Stimulated activated CD4-positive, alpha-beta T cell treated with anti-CD3 and anti-CD28 coated beads, Interleukin-4, amount 100 ng/mL, for 24 hours (primary cell): Measurements from ENCODE around the gene TESK1.

ENCODE experiments used
- DNase-seq: peaks from one replicate; pipeline ENCODE4 v3.0.0-alpha.2; 2020

TESK1 gene

GRCh38 chr9:35649431-35650340, 44.6 kb downstream of the TESK1 start:
- DNase-seq, result peak; percentile 45

GRCh38 chr9:35650341-35651158, 45.5 kb downstream of the TESK1 start, which contains the start of gene SIT1:
Gene SIT1 (minus strand): TSS chr9:35650931. CDS start chr9:35650853, 78 bp downstream.
- peak; percentile 30 for DNase-seq

GRCh38 chr9:35651956-35652828, 47.1 kb downstream of the TESK1 start:
- DNase-seq, result no peak

- no peak for DNase-seq
Observed at GRCh38 chr9:35652829-35653209, 47.8 kb downstream of the TESK1 start.

GRCh38 chr9:35653611-35654010, 48.5 kb downstream of the TESK1 start:
- DNase-seq, result no peak

- DNase-seq, result no peak
Observed at GRCh38 chr9:35656348-35656747, 51.3 kb downstream of the TESK1 start.

GRCh38 chr9:35656831-35657545, 51.9 kb downstream of the TESK1 start:
- no peak for DNase-seq

GRCh38 chr9:35657546-35658136, 52.6 kb downstream of the TESK1 start, which contains the start of gene RMRP:
Gene RMRP (minus strand): TSS chr9:35658019.
- DNase-seq, result peak; percentile 96

GRCh38 chr9:35658137-35658967, 53.3 kb downstream of the TESK1 start, which contains the start of gene CCDC107:
Gene CCDC107 (plus strand): TSS chr9:35658292. CDS start chr9:35658380, 88 bp downstream.
- peak; percentile 81 for DNase-seq

GRCh38 chr9:35658968-35659220, 53.8 kb downstream of the TESK1 start:
- no peak for DNase-seq

- DNase-seq, result no peak
Observed at GRCh38 chr9:35659340-35659739, 54.3 kb downstream of the TESK1 start.
